Neural crest cell (in vitro differentiated cells): ENCODE data around the gene SLC38A1. TPM values are rescaled to one million over a fixed set of nuclear protein-coding genes. Genes with fewer than 3 reads are reported as not detected.

Experiments used
- DNase-seq: peaks from one replicate; pipeline ENCODE4 v3.0.0; 2021; ENCODE audit warnings: low read depth, mixed read lengths, low spot score
- H3K27ac Mint-ChIP-seq: one replicate; pipeline ENCODE4 v1.8.0; 2021; ENCODE audit warnings: mild to moderate bottlenecking, mixed read lengths; ENCODE audit not compliant: unreplicated experiment
- H3K27me3 Mint-ChIP-seq: 2 replicates; pipeline ENCODE4 v1.8.0; 2021; ENCODE audit warnings: low read depth, mild to moderate bottlenecking, mixed read lengths
- H3K36me3 Mint-ChIP-seq: 2 replicates; pipeline ENCODE4 v1.8.0; 2021; ENCODE audit warnings: low read depth, mild to moderate bottlenecking, mixed read lengths
- H3K4me1 Mint-ChIP-seq: 2 replicates; pipeline ENCODE4 v1.8.0; 2021; ENCODE audit warnings: mixed read lengths
- H3K4me3 Mint-ChIP-seq: one replicate; pipeline ENCODE4 v1.8.0; 2021; ENCODE audit warnings: mild to moderate bottlenecking, mixed read lengths
- H3K9me3 Mint-ChIP-seq: 2 replicates; pipeline ENCODE4 v1.8.0; 2021; ENCODE audit warnings: mixed read lengths
- CTCF ChIP-seq: fragments of 200-600 bp; sonication (generic); conservative IDR thresholded peaks from 2 replicates; pipeline ENCODE4 v1.5.0; 2021; ENCODE audit warnings: antibody characterized with exemption, mild to moderate bottlenecking
- total RNA-seq: library from RNA; stranded (reverse); gene quantifications from 2 replicates; pipeline ENCODE4 v1.2.1, GENCODE V29; 2021

Gene SLC38A1
- total RNA-seq, 1 donor from 2014 or later = 129 TPM

GRCh38 chr12:46230306-46230705 lies 38.5 kb downstream of the SLC38A1 start:
- DNase-seq = no peak
- Mint-ChIP-seq H3K9me3 (no peaks in the 10 kb centered on the region), H3K27me3 (no peaks in the 10 kb centered on the region), H3K4me1 (peaks cover 5% of the 10 kb centered on the region), H3K36me3 (peaks cover 23% of the 10 kb centered on the region), H3K4me3 (no peak overlapping the region), H3K27ac (no peak overlapping the region)
- TF ChIP-seq CTCF = no peak

GRCh38 chr12:46227616-46228015 lies 41.2 kb downstream of the SLC38A1 start:
- Mint-ChIP-seq H3K27ac (no peak overlapping the region), H3K36me3 (peaks cover 23% of the 10 kb centered on the region), H3K4me3 (no peak overlapping the region), H3K9me3 (no peaks in the 10 kb centered on the region), H3K4me1 (no peaks in the 10 kb centered on the region), H3K27me3 (no peaks in the 10 kb centered on the region)
- no peak for TF ChIP-seq CTCF
- no peak for DNase-seq

GRCh38 chr12:46224386-46224785 lies 44.5 kb downstream of the SLC38A1 start:
- no peak for DNase-seq
- peaks cover 7% of the 10 kb centered on the region for H3K4me1 Mint-ChIP-seq
- H3K27me3 Mint-ChIP-seq = no peaks in the 10 kb centered on the region
- no peak for TF ChIP-seq CTCF
- no peak overlapping the region for H3K27ac Mint-ChIP-seq
- peaks cover 30% of the 10 kb centered on the region for H3K36me3 Mint-ChIP-seq
- no peak overlapping the region for H3K4me3 Mint-ChIP-seq
- H3K9me3 Mint-ChIP-seq = no peaks in the 10 kb centered on the region

GRCh38 chr12:46223047-46223446 lies 45.8 kb downstream of the SLC38A1 start:
- peaks cover 7% of the 10 kb centered on the region for H3K4me1 Mint-ChIP-seq

GRCh38 chr12:46222636-46223035 lies 46.2 kb downstream of the SLC38A1 start:
- Mint-ChIP-seq H3K36me3 (peaks cover 28% of the 10 kb centered on the region), H3K4me3 (no peak overlapping the region), H3K27ac (no peak overlapping the region), H3K4me1 (peaks cover 7% of the 10 kb centered on the region), H3K9me3 (no peaks in the 10 kb centered on the region), H3K27me3 (no peaks in the 10 kb centered on the region)
- DNase-seq = no peak
- TF ChIP-seq CTCF = no peak

More at GRCh38 chr12:46223047-46223446, 45.8 kb downstream of the SLC38A1 start:
- Mint-ChIP-seq H3K27ac (no peak overlapping the region), H3K27me3 (no peaks in the 10 kb centered on the region), H3K4me3 (no peak overlapping the region), H3K36me3 (peaks cover 32% of the 10 kb centered on the region), H3K9me3 (no peaks in the 10 kb centered on the region)
- no peak for DNase-seq
- TF ChIP-seq CTCF = no peak
